Adrenal gland (tissue), 12 donors: ENCODE data around the gene NOP16. TPM values are rescaled to one million over a fixed set of nuclear protein-coding genes. Genes with fewer than 3 reads are reported as not detected.

Source experiments
- DNase-seq, 7 donors: peaks; one replicate each; pipeline ENCODE4 v3.0.0-alpha.2; 2019 to 2020
- H3K27ac ChIP-seq, 5 donors: fragments of 200-600 bp; sonication (generic) in 4 of 5; 1 replicate in 3 of 5; 2 replicates in 2 of 5; pipeline versions ENCODE4 v1.5.1 to v1.8.0; 2016 to 2020; ENCODE audit warnings: mild to moderate bottlenecking in 1 of 5
- H3K27me3 ChIP-seq: fragments of 200-600 bp; 2 replicates; pipeline ENCODE4 v1.8.0; 2021
- H3K36me3 ChIP-seq, 2 donors: fragments of 200-600 bp; replicated peaks in 1 of 2; 1 replicate in 1 of 2; 2 replicates in 1 of 2; pipeline versions ENCODE4 v1.5.1 to v1.8.0; 2018 to 2022
- H3K4me1 ChIP-seq, 2 donors: fragments of 200-600 bp; replicated peaks in 1 of 2; 1 replicate in 1 of 2; 2 replicates in 1 of 2; pipeline versions ENCODE4 v1.5.1 to v1.8.0; 2018 to 2021
- H3K4me3 ChIP-seq, 4 donors: fragments of 200-600 bp; sonication (generic) in 3 of 4; one replicate each; pipeline ENCODE4 v1.5.1; 2016 to 2018
- H3K9me3 ChIP-seq, 3 donors: fragments of 200-600 bp; sonication (generic) in 1 of 3; replicated peaks in 1 of 3; 1 replicate in 2 of 3; 2 replicates in 1 of 3; pipeline versions ENCODE4 v1.5.1 to v1.8.0; 2016 to 2021
- POLR2A ChIP-seq, 2 donors: fragments of 450-650 bp; IDR thresholded peaks; one replicate each; pipeline ENCODE4 v1.6.1; 2017; ENCODE audit warnings: antibody characterized with exemption in 2 of 2, mild to moderate bottlenecking in 2 of 2, moderate library complexity in 1 of 2
- WGBS, 4 donors: extraction: QIAGEN DNeasy Blood & Tissue Kit in 2 of 4; methylation state at CpG; one replicate each; pipeline versions ENCODE4 v1.1.5 to v1.1.7; 2013 to 2017; 5-methylcytosine and 5-hydroxymethylcytosine counted together
- intact Hi-C, 2 donors: fragments of 100-400 bp; cut with DNase I; formaldehyde crosslinking; loops; one replicate each; pipeline versions ENCODE4 v1.14.1 to v1.15.0; 2022 to 2023
- polyA plus RNA-seq, 3 donors: library from polyadenylated mRNA; stranded (reverse); fragments of 200-250 nt in 2 of 3; fragments of 350-450 nt in 1 of 3; fragmentation: Illumina TruSeq in 1 of 3; extraction: RNeasy Lipid Tissue Mini Kit (QIAGEN cat#74804) in 1 of 3; gene quantifications; one replicate each; pipeline ENCODE4 v1.2.3, GENCODE V29; 2013 to 2014
- total RNA-seq, 9 donors: library from RNA; depleted of rRNA in 4 of 9; stranded (reverse); fragments of >200 nt in 4 of 9; fragments of 120-200 nt in 1 of 9; fragmentation: NEBNext Ultra II Directional in 1 of 9; extraction: Animal tissue kit (Norgen Biotek cat#: 25700) in 1 of 9; gene quantifications; one replicate each; pipeline versions ENCODE4 v1.1.0 to v1.2.4, GENCODE V29; 2013 to 2023
- TF ChIP-seq, protein P1 (sequence below), 6 experiments: fragments of 450-650 bp in 4 of 6; fragments of 200-600 bp in 2 of 6; sonication (generic) in 1 of 6; IDR thresholded peaks; 1 replicate in 5 of 6; 2 replicates in 1 of 6; pipeline versions ENCODE4 v1.5.1 to v1.8.0; 2016 to 2021; ENCODE audit warnings: antibody characterized with exemption in 6 of 6, mild to moderate bottlenecking in 2 of 6, moderate library complexity in 1 of 6
- donor health status: healthy with polysubstance abuse.
- donor health status: Bipolar disorder and iron deficiency.
- donor health status: DM: yes; HTN: yes; CAD: no.
- donor health status: DM: no; HTN: no; CAD: no.
- donor health status: DM: no; HTN: no; CAD: no.
- donor health status: DM: yes; HTN: yes; CAD: no.

The NOP16 gene
- total and polyA plus RNA-seq, 12 donors, result 6.2 to 62.1 (median 26.5) TPM

DNA sequence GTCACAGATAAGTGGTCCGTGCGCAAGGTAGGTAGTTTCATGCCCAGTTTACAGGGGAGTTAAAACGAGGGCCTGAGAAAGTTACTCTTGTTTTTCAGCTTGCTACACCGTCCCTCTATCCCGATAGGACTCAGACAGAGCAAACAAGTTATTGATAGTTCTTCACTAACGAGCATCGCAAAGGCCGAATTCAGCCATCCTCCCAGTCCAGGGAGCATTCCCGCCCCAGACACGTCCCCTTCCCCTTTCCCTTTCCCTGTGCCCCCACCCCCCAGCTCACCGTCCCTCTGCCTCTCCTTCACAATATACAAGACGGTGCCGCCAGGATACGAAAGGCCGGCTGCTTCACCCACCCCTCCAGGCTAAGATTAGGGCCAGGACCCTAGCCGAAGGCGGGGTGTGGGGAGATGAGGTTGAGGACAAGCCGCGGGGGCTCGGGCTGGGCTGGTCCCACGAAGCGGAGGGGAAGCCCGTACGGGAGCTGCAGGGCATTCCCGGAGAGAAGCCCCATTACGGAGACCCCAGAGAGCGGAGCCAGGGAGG lies 27.4 kb downstream of the NOP16 start:
- peaks cover 6 to 22% of the 10 kb centered on the region in 2 donors for H3K4me1 ChIP-seq
- peaks cover 0 to 26% of the 10 kb centered on the region in 2 donors for H3K36me3 ChIP-seq
- H3K4me3 ChIP-seq, result peak overlapping the region; percentile 78 to 92 (median 80)
- intact Hi-C loops, result no loop called here
- TF ChIP-seq, protein P1, sequence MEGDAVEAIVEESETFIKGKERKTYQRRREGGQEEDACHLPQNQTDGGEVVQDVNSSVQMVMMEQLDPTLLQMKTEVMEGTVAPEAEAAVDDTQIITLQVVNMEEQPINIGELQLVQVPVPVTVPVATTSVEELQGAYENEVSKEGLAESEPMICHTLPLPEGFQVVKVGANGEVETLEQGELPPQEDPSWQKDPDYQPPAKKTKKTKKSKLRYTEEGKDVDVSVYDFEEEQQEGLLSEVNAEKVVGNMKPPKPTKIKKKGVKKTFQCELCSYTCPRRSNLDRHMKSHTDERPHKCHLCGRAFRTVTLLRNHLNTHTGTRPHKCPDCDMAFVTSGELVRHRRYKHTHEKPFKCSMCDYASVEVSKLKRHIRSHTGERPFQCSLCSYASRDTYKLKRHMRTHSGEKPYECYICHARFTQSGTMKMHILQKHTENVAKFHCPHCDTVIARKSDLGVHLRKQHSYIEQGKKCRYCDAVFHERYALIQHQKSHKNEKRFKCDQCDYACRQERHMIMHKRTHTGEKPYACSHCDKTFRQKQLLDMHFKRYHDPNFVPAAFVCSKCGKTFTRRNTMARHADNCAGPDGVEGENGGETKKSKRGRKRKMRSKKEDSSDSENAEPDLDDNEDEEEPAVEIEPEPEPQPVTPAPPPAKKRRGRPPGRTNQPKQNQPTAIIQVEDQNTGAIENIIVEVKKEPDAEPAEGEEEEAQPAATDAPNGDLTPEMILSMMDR (IDR thresholded peaks at IDR 0.05), result no peak
- no peak for TF ChIP-seq POLR2A (IDR thresholded peaks at IDR 0.05)
- H3K9me3 ChIP-seq, result no peaks in the 10 kb centered on the region
- no peaks in the 10 kb centered on the region for H3K27me3 ChIP-seq
- WGBS, 4 donors, result 2 to 6% (median 3%) methylated on average over 12 to 27 of the region's 27 CpGs
- DNase-seq, result peak in 3 of 7 donors; percentile 26 to 44 (median 42)
- peak overlapping the region in 4 of 5 donors; percentile 55 to 85 (median 80) for H3K27ac ChIP-seq

DNA sequence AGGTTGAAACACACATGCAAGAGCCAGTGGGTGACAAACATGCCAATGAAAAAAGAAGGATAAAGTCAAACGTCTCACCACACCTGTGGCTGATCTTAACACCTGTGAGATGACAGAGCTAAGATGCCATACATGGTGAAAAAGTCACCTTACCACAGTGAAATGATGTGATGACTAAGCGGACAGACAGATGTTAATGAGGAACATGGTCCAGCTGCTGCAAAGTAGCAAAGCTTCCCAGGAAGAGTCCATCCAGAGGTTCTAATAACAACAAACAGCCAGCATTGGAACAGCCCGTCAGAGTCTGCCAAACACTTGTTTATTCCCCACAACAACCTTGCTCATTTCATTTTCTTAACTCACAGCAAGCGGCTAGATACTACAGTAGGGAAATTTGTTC lies 28.7 kb downstream of the NOP16 start:
- intact Hi-C loops, result no loop called here
- DNase-seq, result no peak
- no peak overlapping the region for H3K4me3 ChIP-seq

DNA sequence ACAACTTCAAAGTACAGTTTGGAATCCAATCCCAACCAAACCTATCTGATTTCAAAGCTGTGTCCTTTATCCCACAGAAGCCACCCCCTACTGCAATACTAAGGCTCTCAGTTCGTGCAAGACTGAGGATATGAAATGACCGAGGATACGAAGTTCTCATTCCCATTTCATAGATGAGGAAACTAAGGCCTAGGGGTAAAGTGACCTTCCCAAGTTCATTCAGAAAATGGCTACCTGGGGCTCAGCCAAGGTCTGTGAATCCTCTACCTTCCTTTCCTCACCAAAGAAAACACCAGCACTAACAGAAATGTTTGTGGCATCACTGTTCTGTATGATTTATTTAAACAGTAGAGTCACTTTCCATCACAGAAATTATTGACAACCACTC lies 32.2 kb downstream of the NOP16 start:
- peaks cover 0 to 64% of the 10 kb centered on the region in 2 donors for H3K36me3 ChIP-seq
- 87 to 96% (median 92%) methylated on average over 3 of the region's 3 CpGs for WGBS, 4 donors
- TF ChIP-seq, protein P1 (IDR thresholded peaks at IDR 0.05), result no peak
- TF ChIP-seq POLR2A (IDR thresholded peaks at IDR 0.05), result no peak

More for the DNA sequence above, 28.7 kb downstream of the NOP16 start:
- peaks cover 6 to 22% of the 10 kb centered on the region in 2 donors for H3K4me1 ChIP-seq
- H3K27me3 ChIP-seq, result no peaks in the 10 kb centered on the region
- TF ChIP-seq, protein P1 (IDR thresholded peaks at IDR 0.05), result no peak
- no peak for TF ChIP-seq POLR2A (IDR thresholded peaks at IDR 0.05)
- H3K9me3 ChIP-seq, result no peaks in the 10 kb centered on the region
- no peak overlapping the region for H3K27ac ChIP-seq
- WGBS, 4 donors, result 63 to 70% (median 64%) methylated on average over 4 of the region's 4 CpGs
- H3K36me3 ChIP-seq, result peaks cover 0 to 34% of the 10 kb centered on the region in 2 donors

DNA sequence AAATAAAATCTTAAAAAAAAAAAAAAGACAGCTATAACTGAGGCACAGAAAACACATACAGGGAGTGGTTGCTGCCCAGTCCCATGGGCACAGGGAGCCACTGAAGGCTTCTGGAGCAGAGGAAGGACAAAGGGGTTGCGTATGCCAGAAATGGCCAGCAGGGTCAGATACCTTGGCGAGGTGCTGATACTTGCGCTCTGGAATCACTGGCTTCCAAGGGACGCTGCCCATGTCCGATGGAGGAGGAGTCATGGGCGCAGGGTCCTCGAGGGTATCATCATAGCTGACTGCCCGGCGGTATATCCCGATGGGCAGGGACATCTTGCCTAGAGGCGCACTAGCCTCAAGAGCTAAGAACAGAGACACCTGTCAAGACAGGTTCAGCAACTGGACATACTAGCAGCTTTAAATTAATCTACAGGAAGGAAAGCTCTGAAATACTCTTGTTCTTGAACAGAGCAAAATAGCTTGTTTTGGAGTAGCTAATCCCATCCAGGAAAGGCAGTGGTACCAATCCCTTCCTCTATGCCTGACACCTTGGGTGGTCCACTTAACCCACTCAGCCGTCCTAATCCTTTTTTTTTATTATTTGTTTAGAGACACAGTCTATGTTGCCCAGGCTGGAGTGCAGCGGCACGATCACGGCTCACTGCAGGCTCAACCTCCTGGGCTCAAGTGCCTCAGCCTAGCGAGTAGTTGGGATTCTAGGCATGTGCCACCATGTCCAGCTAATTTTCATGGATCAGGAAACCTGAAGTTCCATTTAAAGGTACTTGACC lies 32.8 kb downstream of the NOP16 start:
- intact Hi-C loops, result no loop called here
- peak in 1 of 7 donors; percentile 50 for DNase-seq
- H3K27me3 ChIP-seq, result no peaks in the 10 kb centered on the region
- WGBS, 4 donors, result 92 to 93% (median 93%) methylated on average over 15 to 16 of the region's 16 CpGs
- H3K36me3 ChIP-seq, result peaks cover 0 to 70% of the 10 kb centered on the region in 2 donors
- peaks cover 9 to 27% of the 10 kb centered on the region in 2 donors for H3K4me1 ChIP-seq
- no peaks in the 10 kb centered on the region for H3K9me3 ChIP-seq
- TF ChIP-seq POLR2A (IDR thresholded peaks at IDR 0.05), result no peak
- TF ChIP-seq, protein P1 (IDR thresholded peaks at IDR 0.05), result peak in 1 of 6 experiments; percentile 5
- no peak overlapping the region for H3K27ac ChIP-seq
- no peak overlapping the region for H3K4me3 ChIP-seq

More for the DNA sequence above, 32.2 kb downstream of the NOP16 start:
- Histone ChIP-seq H3K27ac (no peak overlapping the region), H3K9me3 (no peaks in the 10 kb centered on the region), H3K4me3 (no peak overlapping the region), H3K27me3 (no peaks in the 10 kb centered on the region), H3K4me1 (peaks cover 11 to 30% of the 10 kb centered on the region in 2 donors)
- DNase-seq, result no peak
- intact Hi-C loops, result no loop called here
